ENCODE measurements around the gene PRMT6. TPM values are rescaled to one million over a fixed set of nuclear protein-coding genes. Genes with fewer than 3 reads are reported as not detected.

The PRMT6 gene
- total and polyA plus RNA-seq, 10 of the 15 experiments (the other 5 are each of a cell fraction or from before 2014, with no cell fraction given): 6.0 to 38.6 (median 26.3) TPM

- TF ChIP-seq MXI1 (IDR thresholded peaks at IDR 0.05; ENCODE audit: low read depth, low read length) (no peak), NR2C1 (IDR thresholded peaks at IDR 0.05) (no peak), NR2C2 (IDR thresholded peaks at IDR 0.05; ENCODE audit: borderline replicate concordance, control insufficient read depth, insufficient read length, low read depth) (no peak), FOS (IDR thresholded peaks at IDR 0.05; ENCODE audit: borderline replicate concordance, extremely low read depth, insufficient read length) (no peak), NFXL1 (IDR thresholded peaks at IDR 0.05; ENCODE audit: borderline replicate concordance) (no peak), ZNF622 (IDR thresholded peaks at IDR 0.05) (no peak), TAF1 (IDR thresholded peaks at IDR 0.05; ENCODE audit: borderline replicate concordance, low read depth, low read length) (no peak), ZNF217 (IDR thresholded peaks at IDR 0.05) (no peak), CBX5 (IDR thresholded peaks at IDR 0.05; ENCODE audit: low read depth) (0 out of 2 replicates have a peak, but pooled peaks have one; percentile 63), PRDM15 (CRISPR knock-in tag; IDR thresholded peaks at IDR 0.05) (no peak), USF1 (IDR thresholded peaks at IDR 0.05; ENCODE audit: borderline replicate concordance, extremely low read length, insufficient read depth, low read depth, low read length) (no peak)
- TF ChIP-seq, protein P1, sequence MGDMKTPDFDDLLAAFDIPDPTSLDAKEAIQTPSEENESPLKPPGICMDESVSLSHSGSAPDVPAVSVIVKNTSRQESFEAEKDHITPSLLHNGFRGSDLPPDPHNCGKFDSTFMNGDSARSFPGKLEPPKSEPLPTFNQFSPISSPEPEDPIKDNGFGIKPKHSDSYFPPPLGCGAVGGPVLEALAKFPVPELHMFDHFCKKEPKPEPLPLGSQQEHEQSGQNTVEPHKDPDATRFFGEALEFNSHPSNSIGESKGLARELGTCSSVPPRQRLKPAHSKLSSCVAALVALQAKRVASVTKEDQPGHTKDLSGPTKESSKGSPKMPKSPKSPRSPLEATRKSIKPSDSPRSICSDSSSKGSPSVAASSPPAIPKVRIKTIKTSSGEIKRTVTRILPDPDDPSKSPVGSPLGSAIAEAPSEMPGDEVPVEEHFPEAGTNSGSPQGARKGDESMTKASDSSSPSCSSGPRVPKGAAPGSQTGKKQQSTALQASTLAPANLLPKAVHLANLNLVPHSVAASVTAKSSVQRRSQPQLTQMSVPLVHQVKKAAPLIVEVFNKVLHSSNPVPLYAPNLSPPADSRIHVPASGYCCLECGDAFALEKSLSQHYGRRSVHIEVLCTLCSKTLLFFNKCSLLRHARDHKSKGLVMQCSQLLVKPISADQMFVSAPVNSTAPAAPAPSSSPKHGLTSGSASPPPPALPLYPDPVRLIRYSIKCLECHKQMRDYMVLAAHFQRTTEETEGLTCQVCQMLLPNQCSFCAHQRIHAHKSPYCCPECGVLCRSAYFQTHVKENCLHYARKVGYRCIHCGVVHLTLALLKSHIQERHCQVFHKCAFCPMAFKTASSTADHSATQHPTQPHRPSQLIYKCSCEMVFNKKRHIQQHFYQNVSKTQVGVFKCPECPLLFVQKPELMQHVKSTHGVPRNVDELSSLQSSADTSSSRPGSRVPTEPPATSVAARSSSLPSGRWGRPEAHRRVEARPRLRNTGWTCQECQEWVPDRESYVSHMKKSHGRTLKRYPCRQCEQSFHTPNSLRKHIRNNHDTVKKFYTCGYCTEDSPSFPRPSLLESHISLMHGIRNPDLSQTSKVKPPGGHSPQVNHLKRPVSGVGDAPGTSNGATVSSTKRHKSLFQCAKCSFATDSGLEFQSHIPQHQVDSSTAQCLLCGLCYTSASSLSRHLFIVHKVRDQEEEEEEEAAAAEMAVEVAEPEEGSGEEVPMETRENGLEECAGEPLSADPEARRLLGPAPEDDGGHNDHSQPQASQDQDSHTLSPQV (IDR thresholded peaks at IDR 0.05): no peak
- TF ChIP-seq, protein P2, sequence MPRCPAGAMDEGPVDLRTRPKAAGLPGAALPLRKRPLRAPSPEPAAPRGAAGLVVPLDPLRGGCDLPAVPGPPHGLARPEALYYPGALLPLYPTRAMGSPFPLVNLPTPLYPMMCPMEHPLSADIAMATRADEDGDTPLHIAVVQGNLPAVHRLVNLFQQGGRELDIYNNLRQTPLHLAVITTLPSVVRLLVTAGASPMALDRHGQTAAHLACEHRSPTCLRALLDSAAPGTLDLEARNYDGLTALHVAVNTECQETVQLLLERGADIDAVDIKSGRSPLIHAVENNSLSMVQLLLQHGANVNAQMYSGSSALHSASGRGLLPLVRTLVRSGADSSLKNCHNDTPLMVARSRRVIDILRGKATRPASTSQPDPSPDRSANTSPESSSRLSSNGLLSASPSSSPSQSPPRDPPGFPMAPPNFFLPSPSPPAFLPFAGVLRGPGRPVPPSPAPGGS (IDR thresholded peaks at IDR 0.05; ENCODE audit: borderline replicate concordance, insufficient read depth, low read depth, low read length, poor library complexity, severe bottlenecking): no peak
- TF ChIP-seq, protein P3, sequence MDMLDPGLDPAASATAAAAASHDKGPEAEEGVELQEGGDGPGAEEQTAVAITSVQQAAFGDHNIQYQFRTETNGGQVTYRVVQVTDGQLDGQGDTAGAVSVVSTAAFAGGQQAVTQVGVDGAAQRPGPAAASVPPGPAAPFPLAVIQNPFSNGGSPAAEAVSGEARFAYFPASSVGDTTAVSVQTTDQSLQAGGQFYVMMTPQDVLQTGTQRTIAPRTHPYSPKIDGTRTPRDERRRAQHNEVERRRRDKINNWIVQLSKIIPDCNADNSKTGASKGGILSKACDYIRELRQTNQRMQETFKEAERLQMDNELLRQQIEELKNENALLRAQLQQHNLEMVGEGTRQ (IDR thresholded peaks at IDR 0.05; ENCODE audit: borderline replicate concordance, low read depth, low read length): no peak
These were observed 991 bp downstream of the PRMT6 start (continued) for GRCh38 chr1:107057197-107058133.

All from GM12878 (cell line).